Omental fat pad (tissue), 4 donors: Measurements from ENCODE around the gene PYGO2. TPM values are rescaled to one million over a fixed set of nuclear protein-coding genes. Genes with fewer than 3 reads are reported as not detected.

Source experiments
- ATAC-seq: fragments of 150-250 bp; one replicate; pipeline ENCODE4 v1.9.1; 2016; ENCODE audit warnings: mild to moderate bottlenecking, moderate library complexity; ENCODE audit not compliant: low FRiP score
- DNase-seq: peaks from one replicate; pipeline ENCODE4 v3.0.0-alpha.2; 2019; ENCODE audit warnings: low spot score
- CTCF ChIP-seq, 3 donors: fragments of 450-650 bp; IDR thresholded peaks; one replicate each; pipeline ENCODE4 v1.5.1; 2016 to 2017; ENCODE audit warnings: antibody characterized with exemption in 3 of 3, mild to moderate bottlenecking in 3 of 3, moderate library complexity in 2 of 3
- total RNA-seq, 4 donors: library from RNA; depleted of rRNA; stranded (reverse); fragments of >200 nt; gene quantifications; one replicate each; pipeline ENCODE4 v1.1.0, GENCODE V29; 2016

PYGO2 gene, protein sequence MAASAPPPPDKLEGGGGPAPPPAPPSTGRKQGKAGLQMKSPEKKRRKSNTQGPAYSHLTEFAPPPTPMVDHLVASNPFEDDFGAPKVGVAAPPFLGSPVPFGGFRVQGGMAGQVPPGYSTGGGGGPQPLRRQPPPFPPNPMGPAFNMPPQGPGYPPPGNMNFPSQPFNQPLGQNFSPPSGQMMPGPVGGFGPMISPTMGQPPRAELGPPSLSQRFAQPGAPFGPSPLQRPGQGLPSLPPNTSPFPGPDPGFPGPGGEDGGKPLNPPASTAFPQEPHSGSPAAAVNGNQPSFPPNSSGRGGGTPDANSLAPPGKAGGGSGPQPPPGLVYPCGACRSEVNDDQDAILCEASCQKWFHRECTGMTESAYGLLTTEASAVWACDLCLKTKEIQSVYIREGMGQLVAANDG
- 10 to 100 TPM; 10.2 to 21.2 (median 15.9) TPM for total RNA-seq

- DNase-seq (peak; percentile 39), ATAC-seq (peak; percentile 87)
- no peak for TF ChIP-seq CTCF (IDR thresholded peaks at IDR 0.05)
Observed at GRCh38 chr1:154961207-154962155, at the start of gene PYGO2. TSS of gene PYGO2 (minus strand) at chr1:154961782. CDS start at chr1:154961576, 206 bp downstream.

- DNase-seq (no peak), ATAC-seq (no peak)
- TF ChIP-seq CTCF (IDR thresholded peaks at IDR 0.05), result no peak
Observed at GRCh38 chr1:155011004-155011416, 49.4 kb upstream of the PYGO2 start.

- ATAC-seq (no peak), DNase-seq (no peak)
- no peak for TF ChIP-seq CTCF (IDR thresholded peaks at IDR 0.05)
Observed at GRCh38 chr1:155010211-155010918, 48.8 kb upstream of the PYGO2 start.

DNA sequence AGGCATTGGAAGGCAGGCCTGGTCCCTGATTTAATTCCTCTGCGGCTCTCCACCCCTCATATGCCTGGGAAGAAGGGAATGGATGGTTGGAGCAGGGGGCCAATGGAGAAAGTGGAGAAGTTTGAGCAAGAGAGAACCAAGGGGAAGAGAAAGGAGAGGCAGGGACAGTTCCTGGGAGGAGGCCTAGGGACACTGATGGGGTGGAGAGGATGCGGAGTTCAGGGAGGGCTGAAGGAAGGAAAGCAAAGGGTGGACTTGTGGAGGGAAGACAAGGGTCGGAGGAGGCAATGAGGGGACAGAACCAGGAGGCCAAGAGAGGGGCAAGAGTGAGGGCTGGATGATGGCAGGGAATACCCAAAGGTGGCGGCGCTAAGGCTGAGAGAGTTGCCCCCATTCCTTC is 48.2 kb upstream of the PYGO2 start:
- ATAC-seq, result no peak
- DNase-seq, result no peak
- no peak for TF ChIP-seq CTCF (IDR thresholded peaks at IDR 0.05)

- no peak for TF ChIP-seq CTCF (IDR thresholded peaks at IDR 0.05)
- no peak for ATAC-seq
Observed at GRCh38 chr1:155009221-155009711, 47.7 kb upstream of the PYGO2 start.

More at GRCh38 chr1:155009221-155009711, 47.7 kb upstream of the PYGO2 start:
- no peak for DNase-seq
